ENCODE measurements around the gene NUP98.

- TF ChIP-seq GATA2 (IDR thresholded peaks at IDR 0.05; ENCODE audit: insufficient read depth, insufficient read length, low read depth, low read length) (no peak), POLR2A (IDR thresholded peaks at IDR 0.05; ENCODE audit: low read depth, low read length) (no peak), MAX (IDR thresholded peaks at IDR 0.05; ENCODE audit: insufficient read depth, insufficient read length) (no peak), CTCF (IDR thresholded peaks at IDR 0.05; ENCODE audit: extremely low read depth in 1 of 2, insufficient read depth in 1 of 2, low read depth in 1 of 2, low read length in 2 of 2) (no peak), MYC (IDR thresholded peaks at IDR 0.05; ENCODE audit: low read depth, low read length) (no peak)
These were observed 118.3 kb downstream of the NUP98 start for GRCh38 chr11:3679077-3679476.

All from endothelial cell of umbilical vein (primary cell).